HG02981 (cell line): ENCODE data around the gene SRBD1.

Experiments
- ATAC-seq: cut with Tn5 transposase; IDR thresholded peaks from one replicate; pipeline ENCODE4 v1.9.1; 2021; ENCODE audit warnings: mild to moderate bottlenecking, moderate library complexity; ENCODE audit not compliant: unreplicated experiment

Gene SRBD1

GRCh38 chr2:45634223-45634622 is 23.2 kb upstream of the SRBD1 start:
- ATAC-seq = no peak

GRCh38 chr2:45631955-45632354 is 20.9 kb upstream of the SRBD1 start:
- no peak for ATAC-seq

DNA sequence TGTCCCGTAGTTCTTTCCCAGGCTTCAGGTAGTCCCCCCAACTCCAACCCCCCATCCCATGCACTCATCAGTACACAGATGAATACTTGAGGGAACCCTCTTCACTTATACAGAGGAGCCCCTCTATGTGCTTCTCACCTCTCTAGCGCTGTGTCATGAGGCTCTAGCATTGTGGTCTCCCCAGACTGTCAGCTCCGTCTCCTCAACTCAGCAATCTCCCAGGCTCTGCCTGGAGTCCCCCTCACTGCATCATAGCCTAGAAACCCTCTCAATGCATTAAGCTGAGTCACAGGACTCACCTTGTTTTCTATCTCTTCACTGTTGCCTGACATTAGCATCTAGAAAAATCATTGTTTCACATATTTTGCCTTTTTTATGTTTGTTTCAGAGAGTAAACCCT is 20.3 kb upstream of the SRBD1 start:
- ATAC-seq = no peak

DNA sequence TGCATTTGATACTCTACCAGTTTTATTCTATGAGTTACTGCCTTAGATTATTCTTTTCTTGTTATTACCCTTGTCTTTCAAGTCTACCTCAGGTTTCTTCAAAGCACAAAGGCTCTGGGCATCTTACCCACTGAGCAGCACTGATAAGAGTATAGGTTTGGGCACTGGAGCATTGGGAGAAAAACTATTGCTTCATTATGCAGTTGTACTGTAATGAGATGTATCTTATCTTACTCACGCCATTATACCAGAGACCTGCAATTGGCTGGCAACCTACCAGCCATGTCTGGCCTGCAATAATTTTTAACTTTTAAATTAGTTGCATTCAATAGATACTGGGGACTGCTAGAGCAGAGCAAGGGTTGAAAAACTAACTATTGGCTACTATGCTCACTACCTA is 18.9 kb upstream of the SRBD1 start:
- no peak for ATAC-seq

GRCh38 chr2:45627911-45628310 is 16.8 kb upstream of the SRBD1 start:
- ATAC-seq = no peak

DNA sequence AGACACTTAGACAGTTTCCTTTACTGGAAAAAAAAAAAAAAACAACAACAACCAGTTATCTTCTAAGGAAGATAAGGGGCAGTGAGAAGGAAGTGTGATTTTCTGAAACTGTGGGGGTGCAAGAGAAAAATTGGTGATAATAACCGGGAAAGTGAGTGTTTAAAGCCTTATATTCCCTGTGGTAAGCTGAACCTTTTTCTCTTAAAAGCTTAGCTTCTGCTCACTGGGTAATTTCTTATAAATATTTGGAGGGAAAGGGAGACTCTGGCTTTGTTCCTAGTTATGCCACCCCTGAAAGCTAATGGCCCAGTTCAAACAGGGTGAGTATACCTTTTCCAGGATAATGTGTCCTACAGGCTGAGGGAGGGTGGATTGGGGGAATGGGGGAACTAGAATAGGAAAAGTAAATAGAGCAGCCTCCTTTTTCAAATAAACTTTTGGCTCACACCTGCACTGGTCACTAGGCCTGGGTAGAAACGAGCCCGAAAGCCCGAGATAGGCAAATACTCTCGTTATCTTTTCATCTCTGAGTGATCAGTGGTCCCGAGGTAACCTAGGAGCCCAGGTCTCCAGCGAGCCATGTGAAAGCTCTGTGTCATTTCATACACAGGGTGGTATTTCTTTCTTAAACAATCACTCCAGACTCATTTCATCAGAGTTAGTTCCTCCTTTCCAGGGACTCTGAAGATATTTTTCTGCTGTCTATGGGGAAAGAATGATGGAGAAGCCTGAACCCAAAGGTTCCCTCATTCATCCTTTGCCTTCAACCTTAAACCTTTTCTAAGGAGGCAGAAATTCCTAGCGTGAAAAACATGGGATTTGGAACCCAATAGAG is 15.5 kb upstream of the SRBD1 start:
- no peak for ATAC-seq

DNA sequence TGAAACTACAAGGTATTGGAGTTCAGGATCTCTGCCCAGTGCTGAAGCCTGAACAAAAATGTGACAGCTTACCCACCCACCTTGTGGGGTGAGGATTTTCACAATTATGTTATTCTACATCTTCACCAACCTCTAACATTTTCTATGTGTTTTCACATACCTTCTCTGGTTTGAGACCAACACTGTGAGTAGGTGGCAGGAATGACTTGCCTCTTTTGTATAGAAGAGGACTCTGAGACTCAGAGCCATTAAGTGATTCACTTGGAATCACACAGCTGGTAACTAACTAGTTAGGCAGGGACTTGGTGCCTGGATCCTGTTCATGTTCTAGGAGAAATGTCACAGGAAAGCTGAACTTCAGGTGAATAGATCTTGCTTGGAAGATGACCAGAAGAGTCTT is 14.8 kb upstream of the SRBD1 start:
- ATAC-seq = no peak

DNA sequence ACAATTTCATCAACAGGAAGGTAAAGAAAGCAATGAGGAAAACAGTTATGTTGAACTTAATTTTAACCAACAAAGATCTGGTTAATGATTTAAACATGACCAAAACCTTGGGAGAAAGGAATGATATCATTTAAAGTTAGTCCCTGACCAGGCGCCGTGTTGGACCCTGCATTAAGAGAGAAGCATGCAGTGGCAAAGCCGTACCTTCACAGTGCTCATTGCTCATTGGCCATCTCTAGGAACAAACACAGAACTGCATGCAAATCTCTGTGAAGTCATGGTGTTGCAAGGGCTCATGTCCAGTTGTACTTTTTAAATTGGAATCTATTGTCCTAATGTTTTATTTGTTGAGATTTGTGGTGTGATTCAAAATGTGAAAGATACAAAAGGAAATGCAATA is 12.0 kb upstream of the SRBD1 start:
- no peak for ATAC-seq

DNA sequence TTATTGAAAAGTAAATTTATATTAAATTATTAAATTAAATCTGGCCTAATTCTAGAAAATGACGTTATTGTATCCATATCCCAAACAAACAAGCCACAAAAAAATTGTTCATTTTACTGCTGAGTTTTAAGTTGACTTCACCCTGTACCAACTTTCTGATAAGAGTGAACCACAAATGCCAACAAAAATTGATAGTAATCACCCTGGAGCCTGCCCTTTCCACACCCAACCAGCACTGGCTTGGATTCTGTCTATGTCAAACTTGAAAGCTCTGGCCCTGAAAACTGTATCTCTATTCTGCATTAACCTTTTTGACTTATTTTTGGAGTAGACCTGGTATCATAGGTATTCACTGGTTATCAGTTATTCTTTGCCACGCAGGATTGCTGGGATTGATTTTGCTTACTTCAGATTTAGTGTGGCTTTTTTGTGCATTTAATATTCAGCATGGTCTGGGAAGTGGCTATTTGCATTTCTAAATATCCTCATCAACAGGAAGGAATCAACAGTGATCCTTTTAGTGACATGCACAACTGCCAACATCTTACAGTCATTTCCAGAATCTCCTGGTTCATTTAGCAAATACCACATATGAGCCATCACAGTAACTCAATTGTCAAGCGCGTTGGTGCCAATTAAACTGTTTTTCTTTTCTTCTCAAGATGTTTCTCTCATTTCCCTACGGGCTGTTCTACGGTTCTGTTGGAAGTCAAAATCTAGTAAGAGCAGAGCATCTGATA is 11.4 kb upstream of the SRBD1 start:
- ATAC-seq = no peak

DNA sequence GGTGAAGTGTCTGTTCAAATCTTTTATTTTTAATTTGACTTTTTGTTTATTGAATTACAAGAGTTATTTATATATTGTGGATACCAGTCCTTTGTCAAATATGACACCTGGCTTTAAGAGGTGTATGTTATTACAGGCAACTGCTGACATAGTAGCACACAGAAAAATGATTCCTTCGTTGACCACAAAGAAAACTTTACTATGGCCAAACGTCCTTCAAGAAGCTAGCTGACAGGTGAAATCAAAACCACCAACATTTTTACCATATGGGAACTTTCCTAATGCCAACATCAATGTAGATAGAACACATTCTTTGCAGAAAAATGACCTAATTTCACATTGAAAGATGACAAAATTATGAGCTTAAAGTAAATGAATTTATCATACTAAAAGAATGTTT is 6.4 kb upstream of the SRBD1 start:
- no peak for ATAC-seq

GRCh38 chr2:45616658-45617411 is 5.8 kb upstream of the SRBD1 start:
- ATAC-seq = no peak

- no peak for ATAC-seq
Measured at GRCh38 chr2:45614871-45615415, 3.9 kb upstream of the SRBD1 start.

DNA sequence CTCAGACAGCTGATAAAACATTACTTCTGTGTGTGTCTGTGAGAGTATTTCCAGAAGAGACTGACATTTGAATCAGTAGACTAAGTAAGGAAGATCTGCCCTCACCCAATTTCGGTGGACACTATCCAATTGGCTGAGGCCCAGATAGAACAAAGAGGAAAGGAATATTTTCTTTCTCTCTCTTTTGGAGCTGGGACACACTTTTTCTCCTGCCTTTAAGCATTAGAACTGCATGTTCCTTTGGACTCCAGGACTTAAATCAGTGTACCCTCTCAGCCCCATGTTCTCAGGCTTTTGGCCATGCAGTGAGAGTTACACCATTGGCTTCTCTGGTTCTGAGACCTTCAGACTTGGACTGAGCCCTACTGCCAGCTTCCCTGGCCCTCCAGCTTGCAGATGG is 3.3 kb upstream of the SRBD1 start:
- no peak for ATAC-seq

DNA sequence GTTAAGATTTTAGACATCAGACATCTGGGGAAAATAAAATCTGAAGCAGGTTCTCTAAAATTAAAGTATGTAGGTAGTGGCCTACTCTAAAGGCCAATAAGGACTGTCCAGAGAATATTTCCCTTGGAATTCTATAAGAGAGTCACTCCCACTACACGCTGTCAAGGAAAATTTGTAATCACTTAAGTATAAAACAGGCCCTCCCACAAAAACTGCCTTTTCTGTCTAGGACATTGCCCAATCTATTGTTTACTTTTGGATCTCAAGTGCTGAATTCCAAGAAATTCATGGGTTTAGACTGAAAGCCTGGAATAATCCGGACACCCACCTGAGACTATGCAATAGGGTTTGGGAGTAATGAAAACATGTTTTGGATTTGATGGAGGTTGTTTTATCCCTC is 1.7 kb upstream of the SRBD1 start:
- ATAC-seq = no peak

- ATAC-seq = no peak
Measured at GRCh38 chr2:45612285-45612684, 1.2 kb upstream of the SRBD1 start.

DNA sequence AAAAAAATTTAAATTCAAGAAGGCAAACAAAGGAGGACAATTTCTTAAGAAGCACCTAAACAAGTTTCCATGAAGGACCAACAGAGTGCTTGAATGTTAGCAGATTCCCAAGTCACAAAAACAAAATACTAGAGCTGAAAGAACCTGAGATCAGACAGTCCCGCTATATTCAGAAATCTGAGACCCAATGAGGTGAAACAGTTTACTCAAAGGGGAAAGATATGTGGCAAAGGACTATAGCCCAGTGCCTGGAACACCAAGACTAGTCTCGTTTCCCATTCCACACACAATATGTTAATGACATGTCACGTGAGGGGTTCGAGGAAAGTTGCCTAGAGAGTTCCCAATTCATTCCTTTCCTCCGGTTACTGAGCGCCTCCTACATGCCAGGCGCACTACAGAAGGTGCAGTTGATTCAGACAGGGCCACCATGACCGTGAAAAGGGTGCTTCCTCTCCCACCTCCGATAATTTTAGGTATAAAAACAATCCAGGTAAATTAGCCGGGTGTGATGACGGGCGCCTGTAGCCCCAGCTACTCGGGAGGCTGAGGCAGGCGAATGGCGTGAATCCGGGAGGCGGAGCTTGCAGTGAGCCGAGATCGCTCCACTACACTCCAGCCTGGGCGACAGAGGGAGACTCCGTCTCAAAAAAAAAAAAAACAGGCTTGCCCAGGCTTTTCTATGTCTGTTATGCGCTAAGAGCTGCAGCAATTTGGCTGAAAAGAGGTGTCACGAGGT is 617 bp downstream of the SRBD1 start:
- ATAC-seq = peak; percentile 33

DNA sequence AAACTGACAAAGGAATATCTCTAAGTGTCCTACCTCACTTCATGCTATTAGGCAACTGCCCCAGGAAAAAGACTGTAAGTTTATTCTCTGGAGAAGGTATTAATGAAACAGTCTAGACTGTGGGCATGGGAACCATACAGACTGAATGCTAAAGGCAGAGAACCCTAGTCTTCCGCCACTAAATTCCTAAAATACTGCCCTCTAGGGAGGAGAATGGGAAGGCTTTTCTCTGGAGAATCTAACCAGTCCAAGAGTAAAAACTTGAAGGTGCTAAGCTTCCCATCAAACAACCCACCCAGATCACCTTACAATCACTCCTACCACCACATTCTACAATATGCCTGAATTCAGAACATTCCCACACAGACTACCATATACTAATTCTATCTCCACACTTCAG is 3.4 kb downstream of the SRBD1 start:
- no peak for ATAC-seq

GRCh38 chr2:45606796-45607195 is 4.3 kb downstream of the SRBD1 start:
- no peak for ATAC-seq

GRCh38 chr2:45605116-45605515 is 6.0 kb downstream of the SRBD1 start:
- ATAC-seq = no peak

- no peak for ATAC-seq
Measured at GRCh38 chr2:45602624-45603023, 8.4 kb downstream of the SRBD1 start.

DNA sequence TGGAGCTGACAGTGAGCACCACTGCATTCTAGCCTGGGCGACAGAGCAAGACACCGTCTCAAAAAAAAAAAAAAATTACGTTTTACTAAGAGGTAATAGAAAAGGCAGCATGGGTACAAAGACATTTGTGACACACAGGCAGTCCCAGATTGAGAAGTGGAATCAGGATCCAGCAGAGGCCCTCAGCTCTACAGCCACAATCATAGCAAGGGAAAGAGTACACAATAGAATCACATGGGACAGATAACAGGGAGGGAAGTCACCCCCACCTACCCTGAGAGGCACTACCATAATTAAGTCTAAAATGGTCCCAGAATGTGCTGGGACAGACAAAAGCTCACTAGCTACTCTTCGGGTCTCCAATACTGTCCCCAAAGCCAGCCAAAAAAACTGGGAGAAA is 12.5 kb downstream of the SRBD1 start:
- ATAC-seq = no peak
